Thyroid gland (tissue), 4 donors: ENCODE data around the gene WNT7B.

Experiments
- CTCF ChIP-seq, 6 experiments: fragments of 200-600 bp in 3 of 6; fragments of 450-650 bp in 3 of 6; sonication (generic) in 3 of 6; IDR thresholded peaks; one replicate each; pipeline ENCODE4 v1.5.1; 2016 to 2019; ENCODE audit warnings: antibody characterized with exemption in 6 of 6, mild to moderate bottlenecking in 2 of 6, inconsistent platforms in 1 of 6, moderate library complexity in 1 of 6
- POLR2A ChIP-seq, 2 donors: fragments of 450-650 bp; IDR thresholded peaks; one replicate each; pipeline ENCODE4 v1.6.1; 2017; ENCODE audit warnings: antibody characterized with exemption in 2 of 2, mild to moderate bottlenecking in 2 of 2, moderate library complexity in 1 of 2

- TF ChIP-seq CTCF (IDR thresholded peaks at IDR 0.05) (no peak), POLR2A (IDR thresholded peaks at IDR 0.05) (no peak)
Measured at GRCh38 chr22:45962434-45962718, 14.6 kb downstream of the WNT7B start.
